HAP-1 (cell line): ENCODE data around the gene MYO7A.

Experiments used
- DNase-seq, 2 experiments: peaks; one replicate each; pipeline ENCODE4 v3.0.0-alpha.2; 2016 to 2020; ENCODE audit warnings: low spot score in 2 of 2
- H3K27me3 ChIP-seq: fragments of 250-450 bp; sonication (Bioruptor Pico); 2 replicates; pipeline ENCODE4 v1.5.1; 2020; ENCODE audit warnings: low read depth, mild to moderate bottlenecking, moderate library complexity
- H3K36me3 ChIP-seq: fragments of 250-450 bp; sonication (Bioruptor Pico); replicated peaks from 2 replicates; pipeline ENCODE4 v1.5.1; 2020; ENCODE audit warnings: mild to moderate bottlenecking
- H3K4me1 ChIP-seq: fragments of 250-450 bp; sonication (Bioruptor Pico); 2 replicates; pipeline ENCODE4 v1.5.1; 2020; ENCODE audit warnings: mild to moderate bottlenecking
- H3K4me3 ChIP-seq: fragments of 250-450 bp; sonication (Bioruptor Pico); 2 replicates; pipeline ENCODE4 v1.5.1; 2020; ENCODE audit warnings: mild to moderate bottlenecking, moderate library complexity
- H3K9me3 ChIP-seq: fragments of 250-450 bp; sonication (Bioruptor Pico); 2 replicates; pipeline ENCODE4 v1.5.1; 2020; ENCODE audit warnings: mild to moderate bottlenecking, moderate library complexity
- in situ Hi-C: fragments of 300-500 bp; cut with MboI; formaldehyde crosslinking; loops from 3 replicates; pipeline ENCODE4 v1.14.3; 2020; ENCODE audit warnings: low sequenced_read_pairs, inconsistent platforms, mixed read lengths

MYO7A gene

GRCh38 chr11:77213589-77214428, 85.8 kb downstream of the MYO7A start:
- Histone ChIP-seq H3K9me3 (no peaks in the 10 kb centered on the region), H3K4me1 (no peaks in the 10 kb centered on the region), H3K4me3 (no peak overlapping the region), H3K27me3 (no peaks in the 10 kb centered on the region), H3K36me3 (no peaks in the 10 kb centered on the region)
- DNase-seq: no peak
- in situ Hi-C loops: no loop called here

- in situ Hi-C loops: no loop called here
- DNase-seq: no peak
- Histone ChIP-seq H3K36me3 (no peaks in the 10 kb centered on the region), H3K27me3 (no peaks in the 10 kb centered on the region), H3K9me3 (no peaks in the 10 kb centered on the region), H3K4me1 (no peaks in the 10 kb centered on the region), H3K4me3 (no peak overlapping the region)
These were observed 86.5 kb downstream of the MYO7A start for GRCh38 chr11:77214557-77214956.

- no peak overlapping the region for H3K4me3 ChIP-seq
- in situ Hi-C loops: no loop called here
- DNase-seq: no peak
- H3K36me3 ChIP-seq: no peaks in the 10 kb centered on the region
- H3K27me3 ChIP-seq: no peaks in the 10 kb centered on the region
- H3K9me3 ChIP-seq: no peaks in the 10 kb centered on the region
- no peaks in the 10 kb centered on the region for H3K4me1 ChIP-seq
These were observed 87.1 kb downstream of the MYO7A start for GRCh38 chr11:77215106-77215505.

GRCh38 chr11:77217156-77217555, 89.1 kb downstream of the MYO7A start:
- no peaks in the 10 kb centered on the region for H3K9me3 ChIP-seq
- in situ Hi-C loops: no loop called here
- H3K4me1 ChIP-seq: no peaks in the 10 kb centered on the region
- H3K4me3 ChIP-seq: no peak overlapping the region
- H3K27me3 ChIP-seq: no peaks in the 10 kb centered on the region
- no peaks in the 10 kb centered on the region for H3K36me3 ChIP-seq
- DNase-seq: no peak

- no peaks in the 10 kb centered on the region for H3K4me1 ChIP-seq
- no peak overlapping the region for H3K4me3 ChIP-seq
- DNase-seq: no peak
- H3K9me3 ChIP-seq: no peaks in the 10 kb centered on the region
- H3K27me3 ChIP-seq: no peaks in the 10 kb centered on the region; the same call in 1 of the 2 replicates
- in situ Hi-C loops: no loop called here
- H3K36me3 ChIP-seq: no peaks in the 10 kb centered on the region
These were observed 95.8 kb downstream of the MYO7A start for GRCh38 chr11:77223797-77224196.

- no peaks in the 10 kb centered on the region; the same call in 1 of the 2 replicates for H3K27me3 ChIP-seq
- in situ Hi-C loops: no loop called here
- DNase-seq: no peak
- H3K4me1 ChIP-seq: no peaks in the 10 kb centered on the region
- no peaks in the 10 kb centered on the region for H3K9me3 ChIP-seq
- no peaks in the 10 kb centered on the region for H3K36me3 ChIP-seq
- H3K4me3 ChIP-seq: no peak overlapping the region
These were observed 103.0 kb downstream of the MYO7A start for GRCh38 chr11:77230878-77231605.

GRCh38 chr11:77231800-77232199, 103.8 kb downstream of the MYO7A start:
- Histone ChIP-seq H3K9me3 (no peaks in the 10 kb centered on the region), H3K4me1 (no peaks in the 10 kb centered on the region), H3K36me3 (no peaks in the 10 kb centered on the region), H3K27me3 (no peaks in the 10 kb centered on the region; the same call in 1 of the 2 replicates), H3K4me3 (no peak overlapping the region)
- DNase-seq: no peak
- in situ Hi-C loops: no loop called here

GRCh38 chr11:77232242-77232641, 104.2 kb downstream of the MYO7A start:
- H3K9me3 ChIP-seq: no peaks in the 10 kb centered on the region
- H3K4me1 ChIP-seq: no peaks in the 10 kb centered on the region
- no peaks in the 10 kb centered on the region for H3K36me3 ChIP-seq
- DNase-seq: no peak
- no peaks in the 10 kb centered on the region; the same call in 1 of the 2 replicates for H3K27me3 ChIP-seq
- no peak overlapping the region for H3K4me3 ChIP-seq
- in situ Hi-C loops: no loop called here

GRCh38 chr11:77233011-77233410, 105.0 kb downstream of the MYO7A start:
- in situ Hi-C loops: no loop called here
- Histone ChIP-seq H3K9me3 (no peaks in the 10 kb centered on the region), H3K36me3 (no peaks in the 10 kb centered on the region), H3K4me1 (no peaks in the 10 kb centered on the region), H3K27me3 (no peaks in the 10 kb centered on the region; the same call in 1 of the 2 replicates), H3K4me3 (no peak overlapping the region)
- DNase-seq: no peak

- H3K9me3 ChIP-seq: no peaks in the 10 kb centered on the region
- no peaks in the 10 kb centered on the region for H3K4me1 ChIP-seq
- H3K27me3 ChIP-seq: no peaks in the 10 kb centered on the region
- no peak for DNase-seq
- H3K4me3 ChIP-seq: no peak overlapping the region
- H3K36me3 ChIP-seq: no peaks in the 10 kb centered on the region
- in situ Hi-C loops: no loop called here
These were observed 108.9 kb downstream of the MYO7A start for GRCh38 chr11:77236901-77237300.

GRCh38 chr11:77244277-77245027, 116.4 kb downstream of the MYO7A start:
- Histone ChIP-seq H3K27me3 (0 out of 2 replicates have a peak, but pooled peaks cover 1% of the 10 kb centered on the region), H3K36me3 (no peaks in the 10 kb centered on the region), H3K4me1 (no peaks in the 10 kb centered on the region), H3K9me3 (no peaks in the 10 kb centered on the region), H3K4me3 (no peak overlapping the region)
- in situ Hi-C loops: no loop called here
- DNase-seq: no peak

GRCh38 chr11:77249427-77249826, 121.4 kb downstream of the MYO7A start:
- DNase-seq: no peak
- Histone ChIP-seq H3K4me1 (no peaks in the 10 kb centered on the region), H3K9me3 (no peaks in the 10 kb centered on the region), H3K4me3 (no peak overlapping the region), H3K27me3 (0 out of 2 replicates have a peak, but pooled peaks cover 3% of the 10 kb centered on the region), H3K36me3 (no peaks in the 10 kb centered on the region)
- in situ Hi-C loops: no loop called here

GRCh38 chr11:77250881-77251640, 123.0 kb downstream of the MYO7A start:
- H3K27me3 ChIP-seq: 0 out of 2 replicates have a peak, but pooled peaks cover 3% of the 10 kb centered on the region
- no peak for DNase-seq
- no peaks in the 10 kb centered on the region for H3K36me3 ChIP-seq
- H3K4me1 ChIP-seq: no peaks in the 10 kb centered on the region
- in situ Hi-C loops: no loop called here
- no peak overlapping the region for H3K4me3 ChIP-seq
- no peaks in the 10 kb centered on the region for H3K9me3 ChIP-seq
